K562 (cell line): Measurements from ENCODE around the gene COG4. TPM values are rescaled to one million over a fixed set of nuclear protein-coding genes. Genes with fewer than 3 reads are reported as not detected.

Experiments used
- CBFA2T3 ChIP-seq: fragments of 450-650 bp; IDR thresholded peaks from 2 replicates; pipeline ENCODE4 v1.6.1; 2017
- CBX2 ChIP-seq: fragments of 200-600 bp; sonication (generic); IDR thresholded peaks from one replicate; pipeline ENCODE4 v1.6.1; 2012; ENCODE audit warnings: mild to moderate bottlenecking, low read length, inconsistent platforms; ENCODE audit not compliant: insufficient read depth, poor library complexity, severe bottlenecking
- CHD1 ChIP-seq: fragments of 200-600 bp; sonication (generic); IDR thresholded peaks from one replicate; pipeline ENCODE4 v1.6.1; 2012; ENCODE audit warnings: mild to moderate bottlenecking, moderate library complexity, low read length, inconsistent platforms
- HDAC6 ChIP-seq: IDR thresholded peaks from 2 replicates; pipeline ENCODE4 v1.6.1; 2012; ENCODE audit warnings: low read depth, mild to moderate bottlenecking, control low read depth, inconsistent platforms, low read length, moderate library complexity
- JUN ChIP-seq, 2 experiments: sonication (generic) in 1 of 2; formaldehyde crosslinking in 1 of 2; IDR thresholded peaks; 2 replicates each; pipeline versions ENCODE4 v1.6.1 to v1.8.0; 2012 to 2022; ENCODE audit warnings: borderline replicate concordance in 2 of 2, mild to moderate bottlenecking in 2 of 2, improper control_type of control experiment in 1 of 2, low read depth in 1 of 2, low read length in 1 of 2, missing genetic modification reagents in 1 of 2
- MAZ ChIP-seq, 2 experiments: fragments of 450-650 bp in 1 of 2; sonication (generic) in 1 of 2; formaldehyde crosslinking; IDR thresholded peaks in 1 of 2; conservative IDR thresholded peaks in 1 of 2; 2 replicates each; pipeline versions ENCODE4 v1.4.0 to v1.5.0; 2020; ENCODE audit warnings: mild to moderate bottlenecking in 1 of 2, missing genetic modification reagents in 1 of 2
- MTA2 ChIP-seq: fragments of 450-650 bp; IDR thresholded peaks from 2 replicates; pipeline ENCODE4 v1.6.1; 2016; ENCODE audit warnings: low read depth
- PTBP1 ChIP-seq: fragments of 200-400 bp; formaldehyde crosslinking; IDR thresholded peaks from 2 replicates; pipeline ENCODE4 v1.6.1; 2017; ENCODE audit warnings: low read depth, low read length
- RBFOX2 ChIP-seq: fragments of 200-400 bp; formaldehyde crosslinking; IDR thresholded peaks from 2 replicates; pipeline ENCODE4 v1.6.1; 2017; ENCODE audit warnings: low read depth, mild to moderate bottlenecking, low read length, moderate library complexity
- SMARCA4 ChIP-seq: fragments of 450-650 bp; IDR thresholded peaks from 2 replicates; pipeline ENCODE4 v1.6.1; 2016
- SMARCA5 ChIP-seq: fragments of 450-650 bp; IDR thresholded peaks from 2 replicates; pipeline ENCODE4 v1.6.1; 2016
- STAT5B ChIP-seq: fragments of 250-450 bp; sonication (Bioruptor Pico); IDR thresholded peaks from 2 replicates; pipeline ENCODE4 v1.8.0; 2021; ENCODE audit warnings: mild to moderate bottlenecking, inconsistent platforms
- TBL1XR1 ChIP-seq, 2 experiments: IDR thresholded peaks; 2 replicates each; pipeline ENCODE4 v1.6.1; 2012; ENCODE audit warnings: improper control_type of control experiment in 2 of 2, low read length in 2 of 2, mild to moderate bottlenecking in 1 of 2
- TCF7L2 ChIP-seq: fragments of 150-350 bp; IDR thresholded peaks from 2 replicates; pipeline ENCODE4 v1.6.1; 2016; ENCODE audit warnings: low read depth, mild to moderate bottlenecking, low read length, moderate library complexity
- TOE1 ChIP-seq, 2 experiments: fragments of 450-650 bp in 1 of 2; sonication (generic) in 1 of 2; formaldehyde crosslinking in 1 of 2; IDR thresholded peaks; 2 replicates each; pipeline versions ENCODE4 v1.7.1 to v1.8.0; 2016 to 2022; ENCODE audit warnings: borderline replicate concordance in 2 of 2, mild to moderate bottlenecking in 2 of 2, antibody characterized with exemption in 1 of 2, inconsistent platforms in 1 of 2, low read depth in 1 of 2, missing genetic modification reagents in 1 of 2, moderate library complexity in 1 of 2
- XRCC3 ChIP-seq: fragments of 450-650 bp; IDR thresholded peaks from 2 replicates; pipeline ENCODE4 v1.6.1; 2017; ENCODE audit warnings: mild to moderate bottlenecking, moderate library complexity
- ZNF143 ChIP-seq: sonication (generic); formaldehyde crosslinking; IDR thresholded peaks from 2 replicates; pipeline ENCODE4 v1.9.0; 2022; ENCODE audit warnings: mild to moderate bottlenecking, missing genetic modification reagents
- ZNF507 ChIP-seq: conservative IDR thresholded peaks from 2 replicates; pipeline ENCODE4 v1.6.1; 2017; ENCODE audit warnings: missing genetic modification characterization, missing compliant biosample characterization
- ZNF75A ChIP-seq: fragments of 450-650 bp; formaldehyde crosslinking; IDR thresholded peaks from 2 replicates; pipeline ENCODE4 v1.4.0; 2020; ENCODE audit warnings: mild to moderate bottlenecking
- polyA plus RNA-seq, 8 experiments: library from polyadenylated mRNA; depleted of rRNA in 4 of 8; stranded (reverse) in 5 of 8; unstranded in 3 of 8; fragments of >200 nt; fragmentation: Nextera tagmentation in 2 of 8; fragmentation: Illumina TruSeq in 1 of 8; extraction: Ambion mirVana in 2 of 8; extraction: Trizol in 1 of 8; gene quantifications; 2 replicates each; pipeline versions ENCODE4 v1.2.1 to v1.2.3, GENCODE V29; 2011 to 2014; ENCODE audit warnings: inconsistent platforms in 1 of 8, missing spikeins in 1 of 8
- total RNA-seq, 7 experiments: library from RNA; depleted of rRNA in 6 of 7; stranded (reverse); fragments of >200 nt in 6 of 7; fragmentation: Illumina TruSeq in 2 of 7; extraction: Trizol in 2 of 7; gene quantifications; 2 replicates each; pipeline versions ENCODE4 v1.2.1 to v1.2.3, GENCODE V29; 2011 to 2021; ENCODE audit warnings: low replicate concordance in 1 of 7
- TF ChIP-seq, protein P1 (sequence below), 2 experiments: fragments of 250-450 bp in 1 of 2; fragments of 450-650 bp in 1 of 2; sonication (Bioruptor Pico) in 1 of 2; IDR thresholded peaks; 2 replicates each; pipeline versions ENCODE4 v1.6.1 to v1.8.0; 2016 to 2021; ENCODE audit warnings: mild to moderate bottlenecking in 2 of 2, moderate library complexity in 2 of 2, missing compliant biosample characterization in 1 of 2, missing genetic modification characterization in 1 of 2
- TF ChIP-seq, protein P2 (sequence below): IDR thresholded peaks from 2 replicates; pipeline ENCODE4 v1.6.1; 2014; ENCODE audit warnings: antibody characterized with exemption
- TF ChIP-seq, protein P3 (sequence below): fragments of 450-650 bp; IDR thresholded peaks from 2 replicates; pipeline ENCODE4 v1.6.1; 2016; ENCODE audit warnings: low read depth, mild to moderate bottlenecking, moderate library complexity

The COG4 gene
- total and polyA plus RNA-seq, 9 of the 15 experiments (the other 6 are each of a cell fraction or from before 2014, with no cell fraction given) = 13.7 to 73.9 (median 44.2) TPM

DNA sequence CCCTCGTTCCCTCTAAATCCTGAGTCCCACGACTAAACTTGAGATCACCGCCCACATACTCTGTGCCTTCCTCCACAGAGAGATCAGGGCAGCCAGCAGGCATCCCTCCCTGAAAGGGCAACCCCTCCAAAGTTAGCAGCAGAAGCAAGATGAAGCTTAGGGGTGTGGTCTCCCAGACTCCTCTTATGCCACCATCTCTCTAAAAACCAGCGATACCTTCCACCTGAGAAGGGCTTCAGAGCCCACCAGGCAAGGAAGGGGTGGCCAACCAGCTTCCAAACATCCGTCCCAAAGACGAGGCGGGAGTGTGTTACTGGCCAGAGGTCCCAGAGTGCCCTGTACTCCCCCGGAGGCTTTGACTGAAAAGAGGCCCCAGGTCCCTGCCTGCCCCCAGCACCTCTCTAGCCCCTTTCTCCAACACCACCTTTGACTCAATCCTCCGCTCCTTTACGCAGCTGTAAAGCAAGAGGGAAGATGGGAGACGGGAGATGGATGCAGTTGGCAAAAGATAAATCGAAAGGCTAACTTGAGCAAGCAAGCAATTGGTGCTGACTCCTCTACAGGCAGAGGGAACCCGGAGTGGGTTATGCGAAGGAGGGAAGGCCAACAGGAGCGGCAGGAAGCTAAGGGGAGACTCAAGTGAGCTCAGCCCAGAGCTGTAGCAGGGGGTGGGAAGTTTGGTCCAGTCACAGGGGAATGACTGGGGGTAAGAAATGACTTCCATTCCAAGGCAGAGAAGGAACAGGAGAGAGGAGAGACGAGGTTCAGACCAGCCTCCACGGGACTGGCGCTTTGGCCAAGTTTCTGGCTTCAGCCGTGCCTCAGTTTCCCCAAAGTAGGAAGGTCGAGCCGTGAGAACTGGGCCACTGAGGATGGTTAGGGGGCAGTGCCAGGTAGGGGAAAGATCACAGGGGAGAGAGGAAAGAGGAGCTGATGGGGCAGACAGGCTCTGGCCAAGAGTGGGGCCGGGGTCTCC lies 85.5 kb downstream of the COG4 start (continued):
- TF ChIP-seq ZNF143 (CRISPR knock-in tag) (0 out of 2 replicates have a peak, but pooled peaks have one; percentile 39), CBX2 (no peak), STAT5B (CRISPR knock-in tag) (no peak), ZNF507 (no peak), JUN (IDR thresholded peaks at IDR 0.05; ENCODE audit: borderline replicate concordance, low read depth, low read length) (no peak), JUN (CRISPR knock-in tag; IDR thresholded peaks at IDR 0.05; ENCODE audit: borderline replicate concordance) (0 out of 2 replicates have a peak, but pooled peaks have one; percentile 34), RBFOX2 (0 out of 2 replicates have a peak, but pooled peaks have one; percentile 7), CHD1 (peak; percentile 13), MTA2 (no peak), MAZ (CRISPR knock-in tag; conservative IDR thresholded peaks at IDR 0.05 in 1 of 2, IDR thresholded peaks at IDR 0.05 in 1 of 2) (no peak), HDAC6 (no peak), ZNF75A (CRISPR knock-in tag) (no peak), SMARCA5 (no peak; the same call in 1 of the 2 replicates), SMARCA4 (no peak), TBL1XR1 (IDR thresholded peaks at IDR 0.05; ENCODE audit: low read length in 2 of 2) (no peak), CBFA2T3 (no peak), XRCC3 (no peak), PTBP1 (no peak), TCF7L2 (no peak), TOE1 (IDR thresholded peaks at IDR 0.05; ENCODE audit: borderline replicate concordance) (no peak), TOE1 (CRISPR knock-in tag; IDR thresholded peaks at IDR 0.05; ENCODE audit: borderline replicate concordance, low read depth) (no peak)
- TF ChIP-seq, protein P1, sequence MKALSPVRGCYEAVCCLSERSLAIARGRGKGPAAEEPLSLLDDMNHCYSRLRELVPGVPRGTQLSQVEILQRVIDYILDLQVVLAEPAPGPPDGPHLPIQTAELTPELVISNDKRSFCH (CRISPR knock-in tag; IDR thresholded peaks at IDR 0.05) = no peak
- TF ChIP-seq, protein P1 (tag; IDR thresholded peaks at IDR 0.05) = no peak
- TF ChIP-seq, protein P2, sequence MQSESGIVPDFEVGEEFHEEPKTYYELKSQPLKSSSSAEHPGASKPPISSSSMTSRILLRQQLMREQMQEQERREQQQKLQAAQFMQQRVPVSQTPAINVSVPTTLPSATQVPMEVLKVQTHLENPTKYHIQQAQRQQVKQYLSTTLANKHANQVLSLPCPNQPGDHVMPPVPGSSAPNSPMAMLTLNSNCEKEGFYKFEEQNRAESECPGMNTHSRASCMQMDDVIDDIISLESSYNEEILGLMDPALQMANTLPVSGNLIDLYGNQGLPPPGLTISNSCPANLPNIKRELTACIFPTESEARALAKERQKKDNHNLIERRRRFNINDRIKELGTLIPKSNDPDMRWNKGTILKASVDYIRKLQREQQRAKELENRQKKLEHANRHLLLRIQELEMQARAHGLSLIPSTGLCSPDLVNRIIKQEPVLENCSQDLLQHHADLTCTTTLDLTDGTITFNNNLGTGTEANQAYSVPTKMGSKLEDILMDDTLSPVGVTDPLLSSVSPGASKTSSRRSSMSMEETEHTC = no peak
- TF ChIP-seq, protein P3, sequence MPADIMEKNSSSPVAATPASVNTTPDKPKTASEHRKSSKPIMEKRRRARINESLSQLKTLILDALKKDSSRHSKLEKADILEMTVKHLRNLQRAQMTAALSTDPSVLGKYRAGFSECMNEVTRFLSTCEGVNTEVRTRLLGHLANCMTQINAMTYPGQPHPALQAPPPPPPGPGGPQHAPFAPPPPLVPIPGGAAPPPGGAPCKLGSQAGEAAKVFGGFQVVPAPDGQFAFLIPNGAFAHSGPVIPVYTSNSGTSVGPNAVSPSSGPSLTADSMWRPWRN = no peak
